SK-N-SH (cell line): ENCODE measurements around the gene PCCB.

Experiments
- POLR2AphosphoS5 ChIP-seq: IDR thresholded peaks from 2 replicates; pipeline ENCODE4 v1.6.1; 2012; ENCODE audit warnings: low read depth, low read length
- RFX5 ChIP-seq: IDR thresholded peaks from 2 replicates; pipeline ENCODE4 v1.6.1; 2012; ENCODE audit warnings: mild to moderate bottlenecking, improper control_type of control experiment, low read length
- YY1 ChIP-seq: IDR thresholded peaks from 2 replicates; pipeline ENCODE4 v1.4.0; 2012; ENCODE audit warnings: low read depth, mild to moderate bottlenecking

DNA sequence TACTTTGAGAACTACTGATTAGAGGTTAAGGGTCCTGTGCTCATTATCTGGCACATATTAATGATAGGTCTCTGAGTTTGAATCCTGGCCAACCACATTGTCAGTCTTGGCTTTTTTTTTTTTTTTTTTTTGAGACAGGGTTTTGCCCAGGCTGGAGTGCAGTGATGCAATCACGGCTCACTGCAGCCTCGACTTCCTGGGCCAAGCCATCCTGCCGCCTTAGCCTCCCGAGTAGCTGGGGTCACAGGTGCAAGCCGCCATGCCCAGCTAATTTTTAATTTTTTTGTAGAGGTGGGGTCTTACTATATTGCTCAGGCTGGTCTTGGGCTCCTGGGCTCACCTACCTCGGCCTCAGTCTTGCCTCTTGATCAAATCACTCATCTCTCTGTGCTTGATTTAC is 547 bp upstream of the PCCB start:
- TF ChIP-seq RFX5 = no peak
- no peak for TF ChIP-seq YY1
- no peak for TF ChIP-seq POLR2AphosphoS5
